ENCODE results near the gene MPDU1.

DNA sequence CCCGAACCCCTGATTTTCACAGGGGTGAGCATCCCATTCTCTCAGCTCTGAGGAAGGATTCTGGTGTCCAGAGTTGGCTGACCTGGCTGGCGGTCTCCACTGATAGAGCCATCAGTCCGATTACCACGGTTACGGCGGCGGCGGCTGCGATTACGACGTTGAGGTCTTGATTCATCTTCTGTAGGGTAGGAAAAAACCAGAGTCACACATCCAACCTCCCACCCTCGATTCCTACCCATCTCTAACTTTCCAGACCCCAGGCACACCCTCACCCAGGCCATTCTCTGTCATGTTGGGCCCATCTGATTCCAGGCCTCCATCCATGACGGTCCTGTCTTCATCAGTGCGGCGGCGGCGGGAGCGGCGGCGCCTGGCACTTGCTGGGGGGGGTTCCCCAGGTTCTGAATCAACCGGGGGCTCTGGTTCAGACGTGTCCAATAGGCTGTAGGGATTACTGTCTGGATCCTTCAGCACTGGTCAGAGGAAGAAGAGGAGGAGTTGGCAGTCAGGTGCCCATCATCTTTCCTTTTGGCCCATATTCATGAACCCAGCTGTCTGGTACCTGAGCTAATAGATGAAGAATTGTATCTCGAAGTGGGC lies 8.9 kb downstream of the MPDU1 start:
- TF ChIP-seq, protein P1, sequence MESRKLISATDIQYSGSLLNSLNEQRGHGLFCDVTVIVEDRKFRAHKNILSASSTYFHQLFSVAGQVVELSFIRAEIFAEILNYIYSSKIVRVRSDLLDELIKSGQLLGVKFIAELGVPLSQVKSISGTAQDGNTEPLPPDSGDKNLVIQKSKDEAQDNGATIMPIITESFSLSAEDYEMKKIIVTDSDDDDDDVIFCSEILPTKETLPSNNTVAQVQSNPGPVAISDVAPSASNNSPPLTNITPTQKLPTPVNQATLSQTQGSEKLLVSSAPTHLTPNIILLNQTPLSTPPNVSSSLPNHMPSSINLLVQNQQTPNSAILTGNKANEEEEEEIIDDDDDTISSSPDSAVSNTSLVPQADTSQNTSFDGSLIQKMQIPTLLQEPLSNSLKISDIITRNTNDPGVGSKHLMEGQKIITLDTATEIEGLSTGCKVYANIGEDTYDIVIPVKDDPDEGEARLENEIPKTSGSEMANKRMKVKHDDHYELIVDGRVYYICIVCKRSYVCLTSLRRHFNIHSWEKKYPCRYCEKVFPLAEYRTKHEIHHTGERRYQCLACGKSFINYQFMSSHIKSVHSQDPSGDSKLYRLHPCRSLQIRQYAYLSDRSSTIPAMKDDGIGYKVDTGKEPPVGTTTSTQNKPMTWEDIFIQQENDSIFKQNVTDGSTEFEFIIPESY (IDR thresholded peaks at IDR 0.05) = no peak
- TF ChIP-seq CBX3 (IDR thresholded peaks at IDR 0.05; ENCODE audit: borderline replicate concordance, low read depth) (no peak), RAD51 (IDR thresholded peaks at IDR 0.05) (no peak), NBN (IDR thresholded peaks at IDR 0.05) (no peak), POLR2AphosphoS2 (IDR thresholded peaks at IDR 0.05; ENCODE audit: low read depth, low read length) (no peak), NR2C2 (IDR thresholded peaks at IDR 0.05; ENCODE audit: borderline replicate concordance, control insufficient read depth, insufficient read length, low read depth) (no peak), ZNF207 (IDR thresholded peaks at IDR 0.05; ENCODE audit: borderline replicate concordance) (no peak), MEF2A (IDR thresholded peaks at IDR 0.05; ENCODE audit: insufficient read depth, low read depth, low read length) (no peak)
- TF ChIP-seq, protein P2, sequence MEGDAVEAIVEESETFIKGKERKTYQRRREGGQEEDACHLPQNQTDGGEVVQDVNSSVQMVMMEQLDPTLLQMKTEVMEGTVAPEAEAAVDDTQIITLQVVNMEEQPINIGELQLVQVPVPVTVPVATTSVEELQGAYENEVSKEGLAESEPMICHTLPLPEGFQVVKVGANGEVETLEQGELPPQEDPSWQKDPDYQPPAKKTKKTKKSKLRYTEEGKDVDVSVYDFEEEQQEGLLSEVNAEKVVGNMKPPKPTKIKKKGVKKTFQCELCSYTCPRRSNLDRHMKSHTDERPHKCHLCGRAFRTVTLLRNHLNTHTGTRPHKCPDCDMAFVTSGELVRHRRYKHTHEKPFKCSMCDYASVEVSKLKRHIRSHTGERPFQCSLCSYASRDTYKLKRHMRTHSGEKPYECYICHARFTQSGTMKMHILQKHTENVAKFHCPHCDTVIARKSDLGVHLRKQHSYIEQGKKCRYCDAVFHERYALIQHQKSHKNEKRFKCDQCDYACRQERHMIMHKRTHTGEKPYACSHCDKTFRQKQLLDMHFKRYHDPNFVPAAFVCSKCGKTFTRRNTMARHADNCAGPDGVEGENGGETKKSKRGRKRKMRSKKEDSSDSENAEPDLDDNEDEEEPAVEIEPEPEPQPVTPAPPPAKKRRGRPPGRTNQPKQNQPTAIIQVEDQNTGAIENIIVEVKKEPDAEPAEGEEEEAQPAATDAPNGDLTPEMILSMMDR (IDR thresholded peaks at IDR 0.05 in 2 of 3, conservative IDR thresholded peaks at IDR 0.05 in 1 of 3; ENCODE audit: control insufficient read depth in 2 of 3, extremely low read depth in 1 of 3, insufficient read depth in 1 of 3, low read depth in 3 of 3, low read length in 3 of 3) = no peak
- TF ChIP-seq, protein P3, sequence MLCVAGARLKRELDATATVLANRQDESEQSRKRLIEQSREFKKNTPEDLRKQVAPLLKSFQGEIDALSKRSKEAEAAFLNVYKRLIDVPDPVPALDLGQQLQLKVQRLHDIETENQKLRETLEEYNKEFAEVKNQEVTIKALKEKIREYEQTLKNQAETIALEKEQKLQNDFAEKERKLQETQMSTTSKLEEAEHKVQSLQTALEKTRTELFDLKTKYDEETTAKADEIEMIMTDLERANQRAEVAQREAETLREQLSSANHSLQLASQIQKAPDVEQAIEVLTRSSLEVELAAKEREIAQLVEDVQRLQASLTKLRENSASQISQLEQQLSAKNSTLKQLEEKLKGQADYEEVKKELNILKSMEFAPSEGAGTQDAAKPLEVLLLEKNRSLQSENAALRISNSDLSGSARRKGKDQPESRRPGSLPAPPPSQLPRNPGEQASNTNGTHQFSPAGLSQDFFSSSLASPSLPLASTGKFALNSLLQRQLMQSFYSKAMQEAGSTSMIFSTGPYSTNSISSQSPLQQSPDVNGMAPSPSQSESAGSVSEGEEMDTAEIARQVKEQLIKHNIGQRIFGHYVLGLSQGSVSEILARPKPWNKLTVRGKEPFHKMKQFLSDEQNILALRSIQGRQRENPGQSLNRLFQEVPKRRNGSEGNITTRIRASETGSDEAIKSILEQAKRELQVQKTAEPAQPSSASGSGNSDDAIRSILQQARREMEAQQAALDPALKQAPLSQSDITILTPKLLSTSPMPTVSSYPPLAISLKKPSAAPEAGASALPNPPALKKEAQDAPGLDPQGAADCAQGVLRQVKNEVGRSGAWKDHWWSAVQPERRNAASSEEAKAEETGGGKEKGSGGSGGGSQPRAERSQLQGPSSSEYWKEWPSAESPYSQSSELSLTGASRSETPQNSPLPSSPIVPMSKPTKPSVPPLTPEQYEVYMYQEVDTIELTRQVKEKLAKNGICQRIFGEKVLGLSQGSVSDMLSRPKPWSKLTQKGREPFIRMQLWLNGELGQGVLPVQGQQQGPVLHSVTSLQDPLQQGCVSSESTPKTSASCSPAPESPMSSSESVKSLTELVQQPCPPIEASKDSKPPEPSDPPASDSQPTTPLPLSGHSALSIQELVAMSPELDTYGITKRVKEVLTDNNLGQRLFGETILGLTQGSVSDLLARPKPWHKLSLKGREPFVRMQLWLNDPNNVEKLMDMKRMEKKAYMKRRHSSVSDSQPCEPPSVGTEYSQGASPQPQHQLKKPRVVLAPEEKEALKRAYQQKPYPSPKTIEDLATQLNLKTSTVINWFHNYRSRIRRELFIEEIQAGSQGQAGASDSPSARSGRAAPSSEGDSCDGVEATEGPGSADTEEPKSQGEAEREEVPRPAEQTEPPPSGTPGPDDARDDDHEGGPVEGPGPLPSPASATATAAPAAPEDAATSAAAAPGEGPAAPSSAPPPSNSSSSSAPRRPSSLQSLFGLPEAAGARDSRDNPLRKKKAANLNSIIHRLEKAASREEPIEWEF (IDR thresholded peaks at IDR 0.05; ENCODE audit: insufficient replicate concordance, low read depth, low read length) = no peak

Data from GM12878 (cell line).